Measurements from ENCODE around the gene ZBTB2.

The ZBTB2 gene

GRCh38 chr6:151327101-151327500, 64.3 kb downstream of the ZBTB2 start:
- Histone ChIP-seq H3K9me2 (ENCODE audit: low read depth, low read length) (no peaks in the 10 kb centered on the region), H3K79me2 (ENCODE audit: insufficient read depth, low read length) (no peaks in the 10 kb centered on the region), H3K27me3 (ENCODE audit: insufficient read depth, low read length) (no peaks in the 10 kb centered on the region), H3K9ac (ENCODE audit: low read length) (no peak overlapping the region), H3K4me1 (ENCODE audit: insufficient read depth, low read length, severe bottlenecking) (peaks cover 8% of the 10 kb centered on the region), H3K9me3 (ENCODE audit: low read length) (no peaks in the 10 kb centered on the region), H3F3A (ENCODE audit: insufficient read depth, low read length) (no peaks in the 10 kb centered on the region), H4K20me1 (ENCODE audit: insufficient read depth, low read length) (no peaks in the 10 kb centered on the region), H3K36me3 (ENCODE audit: insufficient read depth, low read length) (no peaks in the 10 kb centered on the region), H3K27ac (ENCODE audit: low read depth, low read length, poor library complexity, severe bottlenecking) (no peak overlapping the region), H3K4me2 (ENCODE audit: low read length) (no peak overlapping the region), H2AFZ (ENCODE audit: low read length) (no peak overlapping the region), H3K4me3 (ENCODE audit: low read depth, low read length, poor library complexity, severe bottlenecking) (no peak overlapping the region)
- TF ChIP-seq EZH2 (IDR thresholded peaks at IDR 0.05; ENCODE audit: borderline replicate concordance, low read length), result no peak
- TF ChIP-seq CTCF (IDR thresholded peaks at IDR 0.05; ENCODE audit: low read length), result no peak

GRCh38 chr6:151326116-151326825, 65.1 kb downstream of the ZBTB2 start:
- Histone ChIP-seq H4K20me1 (ENCODE audit: insufficient read depth, low read length) (no peaks in the 10 kb centered on the region), H3K9me3 (ENCODE audit: low read length) (no peaks in the 10 kb centered on the region), H3K27me3 (ENCODE audit: insufficient read depth, low read length) (no peaks in the 10 kb centered on the region), H3F3A (ENCODE audit: insufficient read depth, low read length) (no peaks in the 10 kb centered on the region), H3K4me2 (ENCODE audit: low read length) (peak overlapping the region; percentile 58; the same call in 1 of the 2 replicates), H3K36me3 (ENCODE audit: insufficient read depth, low read length) (no peaks in the 10 kb centered on the region), H3K9me2 (ENCODE audit: low read depth, low read length) (no peaks in the 10 kb centered on the region), H3K4me3 (ENCODE audit: low read depth, low read length, poor library complexity, severe bottlenecking) (no peak overlapping the region), H3K4me1 (ENCODE audit: insufficient read depth, low read length, severe bottlenecking) (peaks cover 8% of the 10 kb centered on the region), H2AFZ (ENCODE audit: low read length) (no peak overlapping the region), H3K27ac (ENCODE audit: low read depth, low read length, poor library complexity, severe bottlenecking) (no peak overlapping the region), H3K79me2 (ENCODE audit: insufficient read depth, low read length) (no peaks in the 10 kb centered on the region), H3K9ac (ENCODE audit: low read length) (no peak overlapping the region)
- TF ChIP-seq EZH2 (IDR thresholded peaks at IDR 0.05; ENCODE audit: borderline replicate concordance, low read length) (no peak), CTCF (IDR thresholded peaks at IDR 0.05; ENCODE audit: low read length) (no peak)

GRCh38 chr6:151325075-151326050, 66.0 kb downstream of the ZBTB2 start:
- H3F3A ChIP-seq (ENCODE audit: insufficient read depth, low read length), result no peaks in the 10 kb centered on the region
- no peak overlapping the region for H3K27ac ChIP-seq (ENCODE audit: low read depth, low read length, poor library complexity, severe bottlenecking)
- no peaks in the 10 kb centered on the region for H3K9me3 ChIP-seq (ENCODE audit: low read length)
- no peaks in the 10 kb centered on the region for H3K36me3 ChIP-seq (ENCODE audit: insufficient read depth, low read length)
- no peaks in the 10 kb centered on the region for H3K27me3 ChIP-seq (ENCODE audit: insufficient read depth, low read length)
- no peaks in the 10 kb centered on the region for H4K20me1 ChIP-seq (ENCODE audit: insufficient read depth, low read length)
- peaks cover 8% of the 10 kb centered on the region for H3K4me1 ChIP-seq (ENCODE audit: insufficient read depth, low read length, severe bottlenecking)
- TF ChIP-seq CTCF (IDR thresholded peaks at IDR 0.05; ENCODE audit: low read length) (no peak), EZH2 (IDR thresholded peaks at IDR 0.05; ENCODE audit: borderline replicate concordance, low read length) (no peak)
- H3K4me2 ChIP-seq (ENCODE audit: low read length), result peak overlapping the region; percentile 58
- H3K79me2 ChIP-seq (ENCODE audit: insufficient read depth, low read length), result no peaks in the 10 kb centered on the region
- H3K9me2 ChIP-seq (ENCODE audit: low read depth, low read length), result no peaks in the 10 kb centered on the region
- no peak overlapping the region for H2AFZ ChIP-seq (ENCODE audit: low read length)
- H3K4me3 ChIP-seq (ENCODE audit: low read depth, low read length, poor library complexity, severe bottlenecking), result peak overlapping the region; percentile 31
- no peak overlapping the region for H3K9ac ChIP-seq (ENCODE audit: low read length)

Data from OCI-LY1 (cell line).